Measurements from ENCODE around the gene RBM28.

DNA sequence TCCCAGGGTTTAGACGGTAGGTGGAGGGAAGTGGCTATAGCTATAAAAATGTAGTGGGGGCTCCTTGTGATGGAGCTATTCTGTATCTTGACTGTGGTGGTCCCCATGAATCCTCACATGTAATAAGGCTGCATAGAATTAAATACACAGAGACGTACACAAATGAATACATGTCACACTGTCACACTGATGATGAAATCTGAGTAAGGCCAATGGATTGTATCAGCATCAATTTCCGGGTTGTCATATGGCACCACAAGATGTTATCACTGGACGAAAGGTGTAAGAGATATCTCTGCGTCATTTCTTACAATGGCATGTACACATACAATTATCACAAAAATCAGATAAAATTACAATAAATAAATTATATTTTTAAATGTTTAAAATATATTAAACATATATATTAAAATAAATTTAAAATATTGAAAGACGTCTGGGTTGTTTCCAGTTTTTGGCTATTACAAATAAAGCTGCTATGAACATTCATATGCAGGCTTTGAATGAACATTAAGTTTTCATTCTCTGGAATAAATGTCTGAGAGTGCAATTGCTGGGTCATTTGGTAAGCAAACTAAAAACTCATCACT is 64.5 kb downstream of the RBM28 start:
- TF ChIP-seq HOXB5 (CRISPR knock-in tag; IDR thresholded peaks at IDR 0.05) (no peak), CEBPB (IDR thresholded peaks at IDR 0.05) (no peak), JUN (IDR thresholded peaks at IDR 0.05) (no peak), MYC (IDR thresholded peaks at IDR 0.05; ENCODE audit: borderline replicate concordance, low read length) (no peak), NR3C1 (IDR thresholded peaks at IDR 0.05) (no peak), HDAC2 (IDR thresholded peaks at IDR 0.05) (no peak), MAFK (IDR thresholded peaks at IDR 0.05; ENCODE audit: partially characterized antibody) (no peak), EP300 (IDR thresholded peaks at IDR 0.05) (no peak), TFCP2L1 (CRISPR knock-in tag; IDR thresholded peaks at IDR 0.05) (no peak), POLR2A (IDR thresholded peaks at IDR 0.05; ENCODE audit: low read length) (no peak), RFX5 (IDR thresholded peaks at IDR 0.05) (no peak)
- TF ChIP-seq, protein P1, sequence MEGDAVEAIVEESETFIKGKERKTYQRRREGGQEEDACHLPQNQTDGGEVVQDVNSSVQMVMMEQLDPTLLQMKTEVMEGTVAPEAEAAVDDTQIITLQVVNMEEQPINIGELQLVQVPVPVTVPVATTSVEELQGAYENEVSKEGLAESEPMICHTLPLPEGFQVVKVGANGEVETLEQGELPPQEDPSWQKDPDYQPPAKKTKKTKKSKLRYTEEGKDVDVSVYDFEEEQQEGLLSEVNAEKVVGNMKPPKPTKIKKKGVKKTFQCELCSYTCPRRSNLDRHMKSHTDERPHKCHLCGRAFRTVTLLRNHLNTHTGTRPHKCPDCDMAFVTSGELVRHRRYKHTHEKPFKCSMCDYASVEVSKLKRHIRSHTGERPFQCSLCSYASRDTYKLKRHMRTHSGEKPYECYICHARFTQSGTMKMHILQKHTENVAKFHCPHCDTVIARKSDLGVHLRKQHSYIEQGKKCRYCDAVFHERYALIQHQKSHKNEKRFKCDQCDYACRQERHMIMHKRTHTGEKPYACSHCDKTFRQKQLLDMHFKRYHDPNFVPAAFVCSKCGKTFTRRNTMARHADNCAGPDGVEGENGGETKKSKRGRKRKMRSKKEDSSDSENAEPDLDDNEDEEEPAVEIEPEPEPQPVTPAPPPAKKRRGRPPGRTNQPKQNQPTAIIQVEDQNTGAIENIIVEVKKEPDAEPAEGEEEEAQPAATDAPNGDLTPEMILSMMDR (IDR thresholded peaks at IDR 0.05) = no peak
- TF ChIP-seq, protein P2, sequence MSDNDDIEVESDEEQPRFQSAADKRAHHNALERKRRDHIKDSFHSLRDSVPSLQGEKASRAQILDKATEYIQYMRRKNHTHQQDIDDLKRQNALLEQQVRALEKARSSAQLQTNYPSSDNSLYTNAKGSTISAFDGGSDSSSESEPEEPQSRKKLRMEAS (IDR thresholded peaks at IDR 0.05) = no peak

Measured in A549 (cell line).